Adipocyte (in vitro differentiated cells): ENCODE measurements around the gene BHLHA15.

ENCODE experiments used
- DNase-seq: peaks from one replicate; pipeline ENCODE4 v3.0.0-alpha.2; 2015; ENCODE audit warnings: low read depth
- H3K27me3 ChIP-seq: replicated peaks from 2 replicates; pipeline ENCODE4 v1.7.0; 2013; ENCODE audit warnings: mild to moderate bottlenecking, low read length, moderate library complexity; ENCODE audit not compliant: control insufficient read depth, insufficient read depth
- H3K36me3 ChIP-seq: 2 replicates; pipeline ENCODE4 v1.7.0; 2013; ENCODE audit warnings: low read length, mild to moderate bottlenecking, moderate library complexity; ENCODE audit not compliant: control insufficient read depth, insufficient read depth, severe bottlenecking
- H3K4me1 ChIP-seq: 2 replicates; pipeline ENCODE4 v1.7.0; 2013; ENCODE audit warnings: mild to moderate bottlenecking, low read length, moderate library complexity; ENCODE audit not compliant: control insufficient read depth, insufficient read depth
- H3K4me3 ChIP-seq: 2 replicates; pipeline ENCODE4 v1.7.0; 2013; ENCODE audit warnings: mild to moderate bottlenecking, low read length, moderate library complexity
- H3K9ac ChIP-seq: 2 replicates; pipeline ENCODE4 v1.7.0; 2013; ENCODE audit warnings: mild to moderate bottlenecking, low read length, moderate library complexity
- H3K9me3 ChIP-seq: 2 replicates; pipeline ENCODE4 v1.7.0; 2013; ENCODE audit warnings: mild to moderate bottlenecking, low read length, moderate library complexity; ENCODE audit not compliant: control insufficient read depth

Gene BHLHA15

DNA sequence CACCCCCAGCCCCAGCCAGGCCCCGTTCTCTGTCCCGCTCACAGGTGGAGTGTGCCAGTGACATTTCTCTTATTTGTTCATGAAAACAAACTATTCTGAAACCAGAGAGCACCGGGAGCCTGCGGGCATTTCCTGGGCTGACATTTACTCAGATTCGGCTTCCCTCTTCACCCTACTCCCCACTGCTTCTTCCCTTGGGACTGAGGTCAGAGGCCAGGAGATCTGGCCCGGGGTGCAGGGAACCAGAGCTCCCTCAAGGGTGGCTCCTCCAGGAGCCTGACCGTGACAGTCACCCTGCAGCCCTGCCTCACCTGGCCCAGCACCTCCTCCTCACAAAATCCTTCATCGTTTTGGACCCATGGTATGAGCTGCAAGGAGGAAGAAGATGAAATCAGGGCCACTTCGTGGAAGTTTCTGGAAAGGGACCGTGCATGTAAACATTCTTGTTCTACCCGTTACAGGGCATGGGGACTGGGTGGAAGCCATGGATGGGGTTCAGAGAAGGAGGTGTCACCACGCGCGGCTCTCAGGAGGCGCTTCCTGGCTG, 12.2 kb downstream of the BHLHA15 start:
- Histone ChIP-seq H3K27me3 (no peaks in the 10 kb centered on the region), H3K36me3 (peaks cover 17% of the 10 kb centered on the region), H3K4me3 (no peak overlapping the region), H3K9ac (no peak overlapping the region), H3K4me1 (no peaks in the 10 kb centered on the region), H3K9me3 (no peaks in the 10 kb centered on the region)
- DNase-seq, result no peak

DNA sequence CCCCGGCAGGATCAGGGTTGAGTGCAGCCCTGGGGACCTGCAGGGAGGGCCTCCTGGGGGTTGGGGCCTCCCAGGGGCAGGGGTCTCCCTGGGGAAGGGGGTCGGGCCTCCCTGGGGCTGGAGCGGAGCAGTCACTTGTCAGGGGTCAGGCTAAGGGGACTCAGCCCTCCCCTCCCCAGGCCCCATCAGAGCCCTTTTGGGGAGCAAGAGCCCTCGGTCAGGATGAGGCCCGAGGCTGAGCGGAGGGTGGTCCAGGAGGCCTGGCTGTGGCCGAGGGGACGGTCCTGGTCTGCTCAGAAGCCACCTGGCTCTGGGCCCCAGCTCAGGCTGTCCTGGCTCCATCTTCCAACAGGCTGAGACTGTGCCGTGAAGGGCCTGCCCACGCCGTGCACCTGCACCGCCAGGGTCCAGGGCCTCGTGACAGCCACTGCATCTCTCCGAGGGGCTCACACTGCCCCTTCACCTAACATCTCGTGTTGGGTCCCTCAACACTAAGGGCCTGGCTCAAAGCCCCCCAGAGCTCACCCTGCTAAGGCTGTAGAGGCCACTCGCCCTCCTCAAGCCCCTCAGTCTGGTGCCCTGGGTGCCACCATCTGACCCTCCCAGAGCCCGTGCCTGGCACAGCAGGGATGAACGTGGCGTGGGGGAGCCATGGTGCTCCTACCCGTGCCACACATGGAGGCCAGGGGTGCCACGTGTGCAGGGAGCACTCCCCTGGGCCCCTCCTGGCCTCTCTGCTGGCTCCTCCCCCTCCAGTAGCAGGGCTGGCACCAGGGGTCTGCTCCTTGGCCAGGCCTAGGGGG, 12.9 kb downstream of the BHLHA15 start:
- Histone ChIP-seq H3K4me1 (no peaks in the 10 kb centered on the region), H3K4me3 (no peak overlapping the region), H3K9me3 (no peaks in the 10 kb centered on the region), H3K27me3 (no peaks in the 10 kb centered on the region), H3K36me3 (peaks cover 18% of the 10 kb centered on the region), H3K9ac (no peak overlapping the region)
- no peak for DNase-seq

DNA sequence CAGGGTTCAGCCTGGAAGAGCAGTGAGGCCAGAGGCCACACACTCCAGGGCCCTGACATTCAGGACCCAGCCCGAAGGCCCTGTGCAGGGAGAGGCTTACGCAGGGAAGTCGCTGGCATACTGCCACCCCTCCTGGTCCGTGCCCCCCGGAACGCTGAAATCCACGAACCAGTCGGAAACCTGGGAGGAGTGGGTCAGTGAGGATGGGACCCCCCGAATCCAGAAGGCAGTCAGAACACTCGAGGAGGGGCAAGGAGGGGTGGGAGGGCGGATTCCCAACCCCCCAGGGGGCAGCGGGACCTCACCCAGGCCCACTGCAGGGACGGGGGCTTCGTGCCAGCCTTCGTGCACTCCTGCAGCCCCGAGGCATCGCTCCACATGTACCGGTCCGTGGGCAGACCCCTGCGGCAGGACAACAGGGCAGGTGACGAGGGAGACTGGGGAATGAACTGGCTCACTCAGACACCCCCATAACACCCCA, 13.5 kb downstream of the BHLHA15 start:
- H3K4me1 ChIP-seq, result no peaks in the 10 kb centered on the region
- H3K27me3 ChIP-seq, result no peaks in the 10 kb centered on the region
- DNase-seq, result no peak
- no peak overlapping the region for H3K4me3 ChIP-seq
- H3K36me3 ChIP-seq, result peaks cover 20% of the 10 kb centered on the region
- H3K9ac ChIP-seq, result no peak overlapping the region
- H3K9me3 ChIP-seq, result no peaks in the 10 kb centered on the region

DNA sequence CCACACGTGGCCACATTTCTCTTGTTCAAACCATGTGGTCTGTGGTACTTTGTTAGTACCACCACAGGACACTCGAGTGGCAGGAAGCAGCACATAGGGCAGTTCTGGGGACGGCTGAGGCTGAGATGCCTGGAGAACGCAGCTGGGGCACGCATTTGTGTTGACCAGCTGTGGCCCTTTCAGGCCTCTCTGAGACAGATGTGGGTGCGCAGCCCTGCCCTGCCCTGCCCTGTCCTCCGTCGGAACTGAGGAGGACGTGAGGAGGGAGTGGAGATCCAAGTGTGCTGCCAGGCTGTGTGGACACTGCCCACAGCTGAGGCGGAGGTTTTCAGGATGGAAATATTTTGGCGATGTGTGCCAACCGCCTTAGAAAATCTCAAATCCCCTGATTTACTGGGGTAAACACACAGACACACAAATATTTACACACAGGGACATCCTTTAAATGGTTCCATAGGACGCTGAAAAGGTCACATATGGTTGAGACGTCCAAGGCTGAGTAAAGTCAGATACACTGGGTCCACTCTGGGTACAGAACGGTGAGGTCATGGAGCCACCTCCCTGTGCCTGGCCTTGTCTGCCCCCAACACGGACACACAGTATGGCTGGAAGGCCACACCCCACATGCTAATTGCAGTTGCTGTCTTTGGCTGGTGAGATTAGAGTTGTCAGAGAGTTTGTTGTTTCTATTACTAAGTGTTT, 14.8 kb downstream of the BHLHA15 start:
- Histone ChIP-seq H3K9me3 (no peaks in the 10 kb centered on the region), H3K4me3 (no peak overlapping the region), H3K36me3 (peaks cover 20% of the 10 kb centered on the region), H3K9ac (no peak overlapping the region), H3K4me1 (no peaks in the 10 kb centered on the region), H3K27me3 (no peaks in the 10 kb centered on the region)
- no peak for DNase-seq

DNA sequence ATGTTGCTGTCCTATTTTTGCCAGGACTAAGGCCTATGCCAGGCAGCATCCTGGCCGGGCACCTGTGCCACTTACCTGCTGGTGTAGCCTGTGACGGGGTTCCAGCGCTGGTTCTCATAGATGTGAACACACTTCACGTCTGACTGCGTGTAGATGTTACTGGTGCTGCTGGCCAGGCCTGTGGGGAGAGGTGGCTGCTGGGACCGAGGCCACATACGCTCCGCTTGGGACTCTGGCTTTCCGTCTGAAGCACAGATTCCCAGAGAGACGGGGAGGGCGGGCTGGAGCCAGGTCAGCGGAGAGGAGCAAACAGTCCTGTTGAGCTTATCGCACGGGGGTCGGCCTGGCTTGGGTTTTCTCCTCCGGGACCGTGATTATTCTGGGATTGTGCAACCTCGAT, 16.7 kb downstream of the BHLHA15 start:
- Histone ChIP-seq H3K9ac (no peak overlapping the region), H3K9me3 (no peaks in the 10 kb centered on the region), H3K4me1 (no peaks in the 10 kb centered on the region), H3K4me3 (no peak overlapping the region), H3K36me3 (peaks cover 11% of the 10 kb centered on the region), H3K27me3 (no peaks in the 10 kb centered on the region)
- DNase-seq, result no peak

DNA sequence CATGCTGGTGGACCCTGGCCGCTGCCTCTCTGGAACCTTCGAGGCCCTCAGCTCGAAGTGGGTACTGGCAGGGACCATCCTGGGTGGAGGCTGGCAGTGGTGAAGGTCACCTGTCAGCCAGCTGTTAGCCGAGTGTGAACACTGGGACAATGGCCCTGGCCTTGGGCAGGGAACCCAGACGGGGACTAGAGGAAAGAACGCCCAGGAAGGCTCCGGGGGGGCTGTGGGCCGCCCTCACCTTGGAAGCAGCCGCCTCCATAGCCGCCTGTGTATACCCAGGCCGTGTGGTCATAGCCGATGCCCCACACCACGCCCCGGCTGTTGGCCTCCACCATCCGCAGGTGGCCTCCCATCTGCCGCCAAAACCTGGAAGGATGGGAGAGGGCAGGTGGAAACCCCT, 17.6 kb downstream of the BHLHA15 start:
- Histone ChIP-seq H3K9ac (no peak overlapping the region), H3K4me1 (no peaks in the 10 kb centered on the region), H3K4me3 (no peak overlapping the region), H3K9me3 (no peaks in the 10 kb centered on the region), H3K36me3 (peaks cover 11% of the 10 kb centered on the region), H3K27me3 (no peaks in the 10 kb centered on the region)
- DNase-seq, result no peak

DNA sequence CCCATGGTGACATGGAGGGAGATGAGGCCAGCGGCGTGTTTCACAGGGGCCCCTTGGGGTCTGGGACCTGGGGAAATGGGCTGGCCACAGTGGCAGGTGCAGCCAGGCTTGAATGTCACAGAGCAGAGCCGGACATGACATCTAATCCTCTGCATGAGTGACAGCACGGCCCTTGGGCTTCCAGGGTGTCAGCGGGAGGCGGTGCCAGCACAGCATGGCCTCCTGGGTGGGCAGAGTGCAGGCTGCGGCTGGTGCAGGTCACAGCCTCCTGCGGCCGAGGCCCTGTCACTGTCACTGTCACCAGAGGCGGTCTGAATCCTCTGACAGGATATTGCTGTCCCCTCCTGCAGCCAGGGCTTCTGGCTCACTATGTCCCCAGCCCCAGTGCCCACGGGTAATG, 18.2 kb downstream of the BHLHA15 start:
- H3K36me3 ChIP-seq, result peaks cover 11% of the 10 kb centered on the region

DNA sequence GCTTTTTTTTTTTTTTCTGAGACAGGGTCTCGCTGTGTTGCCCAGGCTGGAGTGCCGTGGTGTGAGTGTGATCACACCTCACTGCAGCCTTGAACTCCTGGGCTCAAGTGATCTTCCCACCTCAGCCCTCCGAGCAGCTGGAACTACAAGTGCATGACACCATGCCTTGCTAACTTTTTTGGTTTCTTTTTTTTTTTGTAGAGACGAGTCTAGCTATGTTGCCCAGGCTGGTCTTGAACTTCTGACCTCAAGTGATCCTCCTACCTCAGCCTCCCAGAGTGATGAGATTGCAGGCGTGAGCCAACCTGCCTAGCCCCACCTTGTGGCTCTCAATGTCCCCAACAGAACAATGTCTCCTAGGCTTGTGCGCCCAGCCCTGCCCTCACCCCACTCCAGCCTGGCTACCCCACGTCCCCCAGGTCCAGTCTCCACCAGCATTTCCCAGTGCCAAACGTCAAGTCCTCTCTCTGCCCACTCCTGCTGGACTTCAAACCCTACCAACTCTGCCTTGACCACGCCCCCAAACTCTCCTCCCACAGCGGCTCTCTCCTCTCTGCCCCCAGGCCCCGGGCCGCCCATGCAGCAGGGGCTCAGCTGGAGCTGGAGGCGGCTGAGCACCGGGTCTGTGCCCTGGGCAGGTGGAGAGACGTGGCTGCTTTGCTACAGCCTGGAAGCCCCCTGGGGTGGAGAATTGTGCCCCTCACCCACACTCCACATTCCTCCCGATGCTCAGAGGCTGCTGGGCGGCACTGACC, 18.9 kb downstream of the BHLHA15 start:
- DNase-seq, result no peak
- H3K27me3 ChIP-seq, result no peaks in the 10 kb centered on the region
- H3K4me1 ChIP-seq, result no peaks in the 10 kb centered on the region
- H3K9ac ChIP-seq, result no peak overlapping the region
- H3K4me3 ChIP-seq, result no peak overlapping the region
- peaks cover 11% of the 10 kb centered on the region for H3K36me3 ChIP-seq
- H3K9me3 ChIP-seq, result no peaks in the 10 kb centered on the region

More for the DNA sequence above, 18.2 kb downstream of the BHLHA15 start:
- DNase-seq, result no peak
- Histone ChIP-seq H3K9me3 (no peaks in the 10 kb centered on the region), H3K27me3 (no peaks in the 10 kb centered on the region), H3K9ac (no peak overlapping the region), H3K4me3 (no peak overlapping the region), H3K4me1 (no peaks in the 10 kb centered on the region)

DNA sequence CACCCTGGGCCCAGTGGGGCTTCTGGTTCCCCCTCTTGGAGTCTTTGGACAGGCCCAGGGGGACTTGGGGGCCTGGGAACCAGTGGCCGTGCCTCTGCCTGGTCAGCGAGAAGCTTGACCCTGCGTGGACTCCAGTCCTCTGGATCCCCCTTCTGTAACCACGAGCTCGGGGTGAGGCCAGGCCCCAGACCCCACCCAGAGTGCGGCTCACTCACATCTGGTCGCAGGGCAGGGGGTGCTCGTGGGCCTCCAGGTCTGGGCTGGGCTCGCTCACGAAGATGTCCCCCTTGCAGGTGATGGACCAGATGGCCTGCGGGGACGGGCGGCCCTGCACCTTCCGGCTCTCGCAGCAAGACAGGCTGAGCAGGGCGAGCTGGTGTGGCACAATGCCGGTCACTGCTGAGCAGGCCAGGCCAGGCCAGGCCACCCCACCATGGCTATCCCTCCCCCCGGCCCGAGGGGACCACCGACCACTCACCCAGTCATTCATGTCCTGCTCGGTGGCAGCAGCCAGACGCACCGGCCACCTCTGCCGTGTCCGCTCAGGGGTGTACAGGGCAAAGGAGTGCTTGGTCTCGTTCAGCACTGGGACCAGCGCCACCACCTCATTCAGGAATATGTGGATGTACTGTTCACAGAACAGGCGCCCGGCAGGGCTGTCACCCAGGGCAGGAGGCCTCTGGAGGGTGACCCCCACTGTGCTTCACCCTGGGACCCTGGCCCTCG, 19.7 kb downstream of the BHLHA15 start:
- H3K9me3 ChIP-seq, result no peaks in the 10 kb centered on the region
- no peak for DNase-seq

DNA sequence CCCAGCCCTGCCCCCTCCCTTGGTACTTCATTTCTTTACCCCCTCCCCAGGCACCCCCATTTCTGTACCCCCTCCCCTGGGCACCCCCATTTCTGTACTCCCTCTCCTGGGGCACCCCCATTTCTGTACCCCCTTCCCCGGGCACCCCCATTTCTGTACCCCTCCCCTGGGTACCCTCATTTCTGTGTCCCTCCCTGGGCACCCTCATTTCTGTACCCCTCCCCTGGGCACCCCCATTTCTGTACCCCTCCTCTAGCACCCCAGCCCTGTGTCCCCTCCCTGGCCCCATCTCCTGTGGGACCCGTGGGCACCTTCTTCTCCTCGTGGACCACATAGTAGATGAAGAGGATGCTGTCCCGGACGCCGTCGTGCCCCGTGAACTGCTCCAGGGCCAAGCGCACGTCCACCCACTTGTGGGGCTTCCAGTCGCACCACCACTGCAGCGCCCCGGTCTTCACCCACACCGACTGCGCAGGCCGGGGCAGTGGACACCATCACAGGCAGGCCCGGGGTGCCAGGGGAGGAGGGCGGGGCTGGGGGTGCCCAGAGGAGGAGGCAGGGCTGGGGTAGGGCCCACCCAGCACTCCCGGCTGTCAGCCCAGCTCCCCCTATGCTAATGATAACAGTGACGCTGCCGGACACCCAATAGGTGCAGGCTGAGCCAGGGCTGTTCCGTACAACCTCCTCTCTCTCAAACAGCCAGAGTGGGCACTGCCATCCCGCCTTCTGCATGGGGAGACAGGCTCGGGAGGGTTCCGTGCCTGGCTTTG, 20.4 kb downstream of the BHLHA15 start:
- Histone ChIP-seq H3K36me3 (peaks cover 8% of the 10 kb centered on the region), H3K4me1 (no peaks in the 10 kb centered on the region), H3K4me3 (no peak overlapping the region), H3K9me3 (no peaks in the 10 kb centered on the region), H3K27me3 (no peaks in the 10 kb centered on the region), H3K9ac (no peak overlapping the region)
- no peak for DNase-seq

More for the DNA sequence above, 19.7 kb downstream of the BHLHA15 start:
- peaks cover 9% of the 10 kb centered on the region for H3K36me3 ChIP-seq
- H3K9ac ChIP-seq, result no peak overlapping the region
- no peaks in the 10 kb centered on the region for H3K4me1 ChIP-seq
- H3K27me3 ChIP-seq, result no peaks in the 10 kb centered on the region
- no peak overlapping the region for H3K4me3 ChIP-seq
